Stimulated activated CD8-positive, alpha-beta memory T cell treated with anti-CD3 and anti-CD28 coated beads, Interleukin-2, amount 100 ng/mL, for 48 hours (primary cell): ENCODE results near the gene ADPRM.

Experiments used
- DNase-seq, 2 donors: peaks; one replicate each; pipeline ENCODE4 v3.0.0-alpha.2; 2020; ENCODE audit warnings: low read depth in 2 of 2

The ADPRM gene

GRCh38 chr17:10741416-10742135 is 44.2 kb downstream of the ADPRM start:
- DNase-seq, result no peak

GRCh38 chr17:10742431-10742830 is 45.0 kb downstream of the ADPRM start:
- DNase-seq, result no peak

DNA sequence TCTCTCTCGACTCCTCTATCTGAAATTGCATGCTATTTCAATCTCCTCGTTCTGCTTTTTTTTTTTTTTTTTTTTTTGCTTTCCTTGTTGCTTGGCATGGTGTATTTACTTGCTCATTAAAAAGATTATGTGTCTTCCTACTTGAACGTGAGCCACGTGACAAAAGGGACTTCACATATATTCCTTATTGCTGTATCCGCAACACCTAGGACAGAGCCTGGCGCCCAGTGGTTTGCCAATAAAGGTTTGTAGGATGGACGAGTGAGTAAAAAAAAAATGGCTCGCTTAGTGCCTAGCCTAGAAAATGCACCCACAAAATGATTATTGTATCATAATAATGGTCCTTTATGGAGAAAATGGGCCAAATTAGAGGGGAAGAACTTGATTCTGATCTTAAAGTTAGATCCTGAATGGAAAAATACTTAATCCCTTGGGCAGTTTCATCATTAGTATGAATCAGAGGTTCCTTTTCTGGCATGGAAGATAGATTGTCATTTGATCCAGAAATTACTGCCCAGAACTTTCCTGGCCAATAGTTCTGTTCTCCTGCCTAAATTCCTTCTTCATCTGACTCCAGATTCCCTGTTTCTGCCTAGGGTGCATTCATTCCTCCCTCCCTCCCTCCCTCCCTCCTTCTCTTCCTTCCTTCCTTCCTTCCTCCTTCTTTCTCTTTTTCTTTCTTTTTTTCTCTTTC is 46.1 kb downstream of the ADPRM start:
- DNase-seq, result no peak

GRCh38 chr17:10744501-10745000 is 47.2 kb downstream of the ADPRM start:
- no peak for DNase-seq

DNA sequence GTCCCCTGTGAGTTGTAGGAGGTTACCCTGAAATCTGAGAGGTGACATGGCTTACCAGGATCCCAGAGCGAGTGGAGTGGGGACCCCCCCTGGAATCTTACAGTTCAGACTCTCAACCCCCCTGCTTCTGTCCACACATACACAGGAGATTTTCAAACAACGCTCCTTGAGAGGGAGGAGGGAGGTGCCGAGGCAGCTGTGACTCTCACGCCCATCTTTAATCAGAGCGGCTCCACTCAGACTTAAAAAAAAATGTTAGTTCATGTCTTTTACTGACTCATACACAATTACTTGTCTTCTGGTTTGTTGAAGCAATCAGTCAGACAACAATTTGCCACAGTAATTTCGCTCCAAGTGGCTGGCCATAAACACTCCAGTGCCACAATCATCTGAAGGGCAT is 47.8 kb downstream of the ADPRM start:
- no peak for DNase-seq

DNA sequence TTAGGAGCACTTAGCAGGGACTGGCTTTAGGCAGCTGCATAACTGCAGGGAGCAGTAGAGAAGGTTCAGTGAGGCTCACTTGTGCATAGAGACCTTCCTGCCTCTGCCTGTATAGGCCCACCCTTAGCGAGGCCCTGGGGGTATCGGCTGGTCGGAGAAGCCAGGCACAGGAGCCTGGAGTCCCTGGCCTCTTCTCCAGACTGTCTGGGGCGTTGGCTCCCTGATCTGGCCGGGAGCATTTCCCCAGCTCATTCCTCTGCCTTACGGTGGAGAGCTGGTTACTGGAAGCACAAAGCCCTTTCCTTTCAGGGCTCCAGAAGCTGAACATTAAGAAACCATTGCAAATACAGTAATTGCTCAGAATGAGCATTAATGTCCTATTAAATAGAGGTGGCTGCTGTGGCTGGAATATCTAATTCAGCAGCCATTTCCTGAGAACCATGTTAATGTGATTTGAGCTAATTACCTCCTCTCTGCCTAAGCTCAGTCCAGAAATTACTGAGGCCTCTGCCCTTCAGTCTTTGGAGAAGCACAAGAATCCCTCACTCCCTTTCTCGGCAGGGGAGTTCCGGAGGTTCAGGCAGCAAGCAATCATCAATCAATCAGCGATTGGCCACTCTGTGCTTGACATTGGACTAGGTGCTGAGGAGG is 51.3 kb downstream of the ADPRM start:
- DNase-seq, result no peak

GRCh38 chr17:10750210-10750609 is 52.8 kb downstream of the ADPRM start:
- no peak for DNase-seq

GRCh38 chr17:10751563-10751962 is 54.2 kb downstream of the ADPRM start:
- DNase-seq, result no peak

- no peak for DNase-seq
Observed at GRCh38 chr17:10752696-10753095, 55.3 kb downstream of the ADPRM start.

GRCh38 chr17:10754109-10754508 is 56.7 kb downstream of the ADPRM start:
- DNase-seq, result no peak

GRCh38 chr17:10754861-10755591 is 57.6 kb downstream of the ADPRM start:
- no peak for DNase-seq

DNA sequence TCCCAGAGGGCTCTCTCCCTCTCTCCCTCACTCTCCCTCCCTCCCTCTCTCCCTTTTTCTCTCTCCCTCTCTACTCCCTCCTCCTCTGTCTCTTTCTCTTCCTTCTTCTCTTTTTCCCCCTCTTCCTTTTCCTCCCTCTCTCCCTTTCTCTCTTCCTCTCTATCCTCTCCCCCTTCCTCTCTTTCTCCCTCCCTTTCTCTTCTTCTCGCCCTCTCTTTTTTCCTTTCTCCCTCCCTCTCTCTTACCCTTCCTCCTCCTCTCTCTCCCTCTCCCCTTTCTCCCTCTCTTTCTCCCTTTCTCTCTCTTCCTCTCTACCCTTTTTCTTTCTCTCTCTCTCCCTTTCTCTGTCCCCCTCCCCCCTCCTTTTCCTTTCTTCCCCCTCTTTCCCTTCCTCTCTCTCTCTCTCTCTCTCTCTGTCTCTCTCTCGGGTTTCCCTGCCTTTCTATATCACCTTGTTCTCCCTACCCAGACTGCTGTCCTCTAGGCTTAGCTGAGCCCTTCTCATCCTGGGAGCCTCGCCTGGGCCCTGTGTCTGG is 58.3 kb downstream of the ADPRM start:
- no peak for DNase-seq

GRCh38 chr17:10756185-10756584 is 58.8 kb downstream of the ADPRM start:
- DNase-seq, result no peak

GRCh38 chr17:10756619-10757018 is 59.2 kb downstream of the ADPRM start:
- DNase-seq, result no peak

DNA sequence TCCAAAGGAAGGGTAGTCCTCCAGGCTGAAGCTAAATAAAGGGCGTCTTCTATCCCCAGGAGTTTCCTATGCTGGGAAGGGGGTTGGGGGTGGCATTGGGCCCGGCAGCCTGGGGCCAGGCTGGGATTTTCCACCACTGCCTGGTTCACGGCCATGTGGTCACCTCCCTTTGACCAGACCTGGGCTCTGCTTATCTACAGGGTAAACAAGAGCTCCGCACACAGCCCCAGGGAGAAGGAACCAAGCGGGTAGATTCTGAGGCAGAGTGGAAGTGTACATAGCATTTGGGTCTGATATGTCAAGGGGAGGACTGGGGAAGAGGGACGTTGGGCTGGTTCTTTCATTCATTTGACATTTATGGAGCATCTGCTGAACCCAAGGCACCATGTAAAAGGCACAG is 59.7 kb downstream of the ADPRM start:
- DNase-seq, result no peak

DNA sequence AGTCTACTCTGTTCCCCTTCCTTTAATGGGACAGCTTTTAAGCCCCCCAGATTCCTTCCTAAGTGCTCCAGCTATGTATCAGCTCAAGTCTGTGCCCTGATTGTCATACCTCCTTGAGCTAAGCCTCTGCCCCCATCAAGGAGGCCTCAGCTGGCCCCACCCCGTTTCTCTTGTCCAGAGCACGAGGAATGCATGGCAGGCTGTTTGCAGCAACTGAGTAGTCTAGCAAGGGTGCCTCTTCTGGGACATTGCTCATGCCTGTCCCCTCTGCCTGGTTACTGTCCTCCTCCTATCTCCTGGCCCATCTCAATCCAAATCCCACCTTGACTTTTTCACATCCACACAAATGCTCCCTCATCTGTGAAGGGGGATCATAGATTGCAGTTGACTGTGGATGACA is 60.3 kb downstream of the ADPRM start:
- no peak for DNase-seq

GRCh38 chr17:10758062-10758461 is 60.7 kb downstream of the ADPRM start:
- DNase-seq, result no peak
